ENCODE measurements around the gene FCN1. TPM values are rescaled to one million over a fixed set of nuclear protein-coding genes. Genes with fewer than 3 reads are reported as not detected.
"Not testable (repeated sequence)": the region's sequence is repeated elsewhere in the genome, so short reads cannot be mapped to it uniquely, and the experiment has no call there.

The FCN1 gene
- polyA plus RNA-seq, 12 donors: 2.0 to 25.6 (median 2.9) TPM; not detected in 2

DNA sequence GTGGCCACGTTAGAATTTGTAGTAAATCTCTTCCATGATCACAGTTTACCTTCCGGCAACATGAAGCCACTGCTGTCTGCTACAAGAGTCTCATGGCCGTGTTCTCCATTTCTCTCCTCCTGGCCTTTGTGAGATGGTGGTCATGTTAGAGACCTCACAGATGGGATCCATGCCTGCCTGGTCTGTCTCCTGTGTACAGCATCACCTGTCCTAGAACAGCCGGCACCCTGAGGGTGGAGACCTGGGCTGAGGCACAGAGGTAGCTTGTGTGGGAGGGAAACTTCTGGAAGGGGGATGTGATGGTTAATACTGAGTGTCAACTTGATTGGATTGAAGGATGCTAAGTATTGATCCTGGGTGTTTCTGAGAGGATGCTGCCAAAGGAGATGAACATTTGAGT, 40.2 kb downstream of the FCN1 start:
- DNase-seq: no peak

DNA sequence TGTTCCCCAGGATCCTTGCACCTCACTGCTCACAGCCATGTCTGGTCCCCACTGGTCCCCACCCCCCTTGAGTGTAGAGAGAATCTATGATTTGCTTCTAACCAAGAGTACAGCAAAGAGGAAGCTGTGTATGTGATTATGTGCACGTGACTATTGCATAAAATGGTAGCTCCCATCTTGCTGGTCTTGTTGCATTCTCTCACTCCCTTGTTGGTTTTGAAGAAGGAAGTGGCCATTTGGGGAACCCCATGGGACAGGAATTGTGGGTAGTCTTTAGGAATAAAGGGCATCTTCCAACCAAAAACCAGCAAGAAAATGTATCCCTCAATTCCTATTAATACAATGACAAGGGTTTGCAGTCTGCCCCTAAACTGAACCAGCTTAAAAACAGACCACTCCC, 42.3 kb downstream of the FCN1 start:
- no peak for DNase-seq

DNA sequence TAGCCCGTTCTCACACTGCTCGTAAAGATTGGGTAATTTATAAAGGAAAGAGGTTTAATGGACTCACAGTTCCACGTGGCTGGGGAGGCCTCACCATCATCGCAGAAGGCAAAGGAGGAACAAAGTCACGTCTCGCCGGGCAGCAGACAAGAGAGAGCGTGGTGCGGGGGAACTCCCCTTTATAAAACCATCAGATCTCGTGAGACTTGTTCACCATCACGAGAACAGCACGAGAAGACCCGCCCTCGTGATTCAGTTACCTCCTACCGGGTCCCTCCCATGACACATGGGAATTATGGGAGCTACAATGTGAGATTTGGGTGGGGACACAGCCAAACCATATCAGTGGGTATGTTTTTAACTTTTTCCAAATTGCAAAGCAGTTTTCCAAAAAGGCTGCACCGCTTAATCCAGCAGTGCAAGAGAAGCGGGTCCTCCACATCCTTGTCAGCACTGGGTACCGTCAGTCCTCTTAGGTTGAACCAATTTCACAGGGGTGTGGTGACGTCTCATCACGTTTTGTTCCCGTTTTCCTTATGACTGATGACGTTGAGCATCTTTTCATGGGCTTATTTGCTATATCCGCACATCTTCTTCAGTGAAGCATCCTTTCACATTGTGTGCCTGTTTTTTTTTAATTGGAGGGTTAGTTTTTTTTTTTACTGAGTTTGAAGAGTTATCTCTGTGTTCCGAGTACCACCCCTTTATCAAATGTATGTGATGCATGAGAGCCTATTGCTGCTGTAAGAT, 45.1 kb downstream of the FCN1 start:
- no peak for DNase-seq

DNA sequence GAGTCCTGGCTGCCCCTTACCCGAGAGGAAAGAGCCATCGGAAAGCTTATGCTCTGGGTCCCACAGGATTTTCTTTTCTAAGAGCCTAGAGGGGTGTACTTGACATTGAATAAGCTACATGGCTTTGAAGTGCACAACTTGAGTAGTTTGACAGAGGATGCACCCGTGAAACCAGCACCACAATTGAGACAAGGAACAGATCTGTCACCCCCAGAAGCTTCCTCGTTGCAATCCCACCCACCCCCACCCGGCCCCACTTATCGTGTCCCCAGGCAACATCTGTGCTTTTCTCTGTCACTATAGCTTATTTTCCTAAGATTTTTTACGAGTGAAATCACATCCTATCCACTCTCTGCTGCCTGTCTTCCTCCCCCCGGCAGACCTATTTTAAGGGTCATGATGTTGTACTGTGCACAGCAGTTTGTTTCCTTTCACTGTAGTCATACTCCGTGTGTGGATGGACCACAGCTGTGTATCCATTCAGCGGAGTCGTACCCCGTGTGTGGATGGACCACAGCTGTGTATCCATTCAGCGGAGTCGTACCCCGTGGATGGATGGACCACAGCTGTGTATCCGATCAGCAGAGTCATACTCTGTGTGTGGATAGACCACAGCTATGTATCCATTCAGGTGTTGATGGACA, 45.9 kb downstream of the FCN1 start:
- DNase-seq: no peak

DNA sequence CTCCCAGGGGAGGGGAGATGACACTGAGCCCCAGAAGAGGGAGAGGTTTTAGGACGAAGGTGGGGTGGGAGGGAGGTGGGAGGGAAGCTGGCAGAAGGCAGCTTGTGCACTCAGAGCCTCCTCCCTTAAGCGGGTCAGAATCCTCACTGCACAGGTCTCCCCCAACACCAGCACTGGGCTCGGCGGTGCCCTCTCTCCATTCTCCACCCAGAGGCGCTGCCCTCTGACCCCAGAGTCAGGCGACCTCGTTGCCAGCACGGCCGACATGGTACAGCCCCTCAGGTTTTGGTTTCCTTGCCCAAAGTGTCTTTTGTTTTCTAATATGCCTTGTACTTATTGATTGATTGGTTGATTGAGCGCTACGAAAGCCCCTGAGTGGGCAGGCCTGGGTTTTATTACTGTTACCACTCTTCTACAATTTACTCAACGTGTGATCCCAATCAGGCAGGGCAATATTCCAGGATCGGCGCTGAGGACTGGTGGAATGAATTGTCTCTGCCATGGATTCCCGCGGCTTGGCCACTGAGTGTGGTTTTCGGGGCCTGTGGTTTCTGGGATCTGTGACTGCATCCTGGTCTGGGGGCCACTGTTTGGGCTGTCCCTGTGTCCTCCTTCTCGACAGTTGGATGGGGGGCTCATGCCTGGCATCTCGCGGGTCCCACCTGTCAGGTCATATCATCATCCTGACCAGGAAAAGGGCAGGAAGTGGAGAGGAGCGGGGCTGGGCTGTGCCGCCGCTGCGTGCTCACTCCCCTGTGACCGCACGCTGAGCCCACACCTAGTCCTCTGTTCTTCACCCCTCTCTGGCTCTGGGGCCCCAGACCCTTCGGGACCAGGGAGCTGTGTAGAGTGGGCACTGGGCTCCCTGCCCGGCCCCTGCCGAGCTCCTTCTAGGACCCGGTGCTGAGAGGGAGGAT, 46.7 kb downstream of the FCN1 start:
- DNase-seq: no peak

DNA sequence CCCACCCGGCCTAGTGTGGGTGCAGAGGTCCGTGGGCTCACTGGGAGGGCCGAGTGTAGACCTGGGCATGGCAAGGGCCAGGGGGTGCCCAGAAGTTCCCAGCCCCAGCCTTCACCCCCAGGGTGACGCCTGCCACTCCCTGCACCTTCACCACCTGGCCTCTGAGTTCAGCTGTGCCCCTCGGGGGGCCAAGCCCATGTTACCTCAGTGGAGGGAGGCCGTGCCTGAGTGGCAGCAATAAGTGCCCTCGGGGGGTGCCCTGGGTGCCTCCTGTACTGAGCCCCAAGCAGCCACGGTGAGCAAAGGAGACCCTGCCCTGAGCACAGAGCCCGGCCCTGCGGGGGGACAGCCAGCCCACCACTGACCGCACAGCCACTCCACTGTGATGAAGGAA, 47.4 kb downstream of the FCN1 start:
- no peak for DNase-seq

DNA sequence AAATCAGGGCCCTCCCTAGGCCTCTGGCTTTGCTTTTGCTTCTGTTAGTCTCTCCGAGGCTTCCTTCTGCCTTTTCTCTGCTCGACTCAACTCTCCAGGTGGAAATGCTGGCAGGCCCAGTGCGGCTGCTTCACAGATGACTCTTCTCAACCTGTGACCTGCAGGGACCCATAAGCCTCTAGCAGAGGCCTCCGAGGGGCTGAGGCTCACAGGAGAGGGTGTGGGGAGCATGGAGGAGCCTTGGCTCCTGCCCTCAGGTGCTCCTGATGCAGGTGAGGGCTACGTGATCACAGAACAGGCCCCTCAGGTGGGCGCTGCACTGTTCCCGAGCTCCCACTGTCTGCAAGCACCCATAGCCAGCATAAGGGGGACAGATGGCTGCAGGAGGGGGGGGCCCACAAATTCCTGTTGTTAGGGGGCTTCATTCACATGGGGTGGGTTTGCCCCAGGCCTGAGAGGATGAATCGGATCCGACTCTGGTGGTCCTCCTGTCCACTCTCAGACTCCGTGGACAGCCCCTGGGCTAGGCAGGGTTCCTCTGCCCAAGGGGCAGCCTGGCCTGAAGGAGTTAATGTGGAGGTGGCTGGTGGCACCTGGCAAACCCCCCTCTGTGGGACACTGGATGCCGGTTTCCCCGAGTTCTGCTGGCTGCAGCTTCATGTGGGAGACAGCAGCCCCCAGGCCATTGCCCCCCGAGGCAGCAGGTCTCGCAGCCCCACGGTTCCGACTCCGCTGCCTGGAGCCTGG, 48.0 kb downstream of the FCN1 start:
- DNase-seq: no peak

DNA sequence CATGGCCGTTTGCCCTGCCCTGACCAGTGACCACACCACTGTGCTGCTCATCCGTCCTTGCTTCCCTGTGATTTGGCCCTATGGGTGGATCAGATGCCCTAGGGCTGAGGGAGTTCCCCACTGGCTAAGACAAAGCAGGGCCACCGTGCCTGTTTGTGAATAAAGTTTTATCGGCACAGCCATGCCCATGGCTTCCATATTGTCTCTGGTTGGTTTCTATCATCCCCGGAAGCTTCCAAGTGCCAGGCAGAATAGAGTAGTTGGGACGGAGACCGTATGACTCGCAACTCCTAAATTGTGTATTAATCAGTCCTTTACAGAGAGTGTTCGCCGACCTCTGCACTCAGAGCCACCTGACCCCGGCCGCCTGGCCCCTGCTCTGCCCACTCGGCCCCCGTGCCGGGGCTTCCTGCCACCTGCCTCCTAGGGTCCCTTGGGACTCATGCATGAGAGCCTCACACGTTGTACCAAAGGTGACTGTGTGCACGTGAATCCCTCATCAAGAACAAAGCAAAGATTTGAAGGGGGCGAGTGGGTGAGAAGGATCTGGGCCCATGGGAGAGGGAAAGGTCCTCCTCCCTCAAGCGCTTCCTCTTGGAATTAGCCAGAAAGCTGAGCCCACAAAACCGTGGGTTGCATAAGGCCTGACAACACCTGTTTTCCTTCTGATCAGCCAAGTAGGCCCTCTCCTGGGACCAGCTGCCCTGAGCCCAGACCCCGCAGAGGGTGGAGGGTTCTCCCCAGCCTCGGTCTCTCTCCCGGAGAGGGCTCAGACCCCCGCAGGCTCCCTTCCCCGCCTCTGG, 48.8 kb downstream of the FCN1 start:
- no peak for DNase-seq

DNA sequence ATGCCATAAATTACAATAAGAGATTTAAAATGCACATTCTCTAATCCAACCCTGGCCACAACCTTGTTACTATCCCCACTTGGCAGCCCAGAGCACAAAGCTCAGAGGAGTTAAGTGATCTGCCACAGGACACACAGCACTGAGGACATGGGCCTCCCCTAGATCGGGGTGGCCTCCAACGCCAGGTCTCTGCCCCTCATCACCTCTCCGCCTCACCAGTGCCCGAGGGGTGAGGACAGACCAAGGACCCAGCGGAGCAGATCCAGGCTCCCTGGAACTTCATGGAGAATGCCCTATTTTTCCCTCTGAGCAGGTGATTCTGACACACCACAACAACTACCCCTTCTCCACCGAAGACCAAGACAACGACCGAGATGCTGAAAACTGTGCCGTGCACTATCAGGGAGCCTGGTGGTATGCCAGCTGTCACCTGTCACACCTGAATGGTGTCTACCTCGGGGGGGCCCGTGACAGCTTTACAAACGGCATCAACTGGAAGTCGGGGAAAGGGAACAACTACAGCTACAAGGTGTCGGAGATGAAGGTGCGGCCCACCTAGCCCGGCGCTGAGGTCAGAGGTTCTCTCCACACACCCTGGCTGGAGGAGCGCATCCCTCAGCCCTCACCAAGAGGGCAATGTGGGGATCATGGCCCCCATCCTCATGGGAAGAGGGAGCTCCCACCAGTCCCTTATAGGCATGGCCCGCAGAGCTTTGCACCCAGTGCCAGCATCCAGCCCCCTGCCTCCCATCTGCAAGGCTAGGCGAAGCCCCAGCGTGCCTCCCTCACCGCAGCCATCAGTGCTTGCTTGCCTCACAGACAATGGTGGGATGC, 49.6 kb downstream of the FCN1 start:
- DNase-seq: no peak

DNA sequence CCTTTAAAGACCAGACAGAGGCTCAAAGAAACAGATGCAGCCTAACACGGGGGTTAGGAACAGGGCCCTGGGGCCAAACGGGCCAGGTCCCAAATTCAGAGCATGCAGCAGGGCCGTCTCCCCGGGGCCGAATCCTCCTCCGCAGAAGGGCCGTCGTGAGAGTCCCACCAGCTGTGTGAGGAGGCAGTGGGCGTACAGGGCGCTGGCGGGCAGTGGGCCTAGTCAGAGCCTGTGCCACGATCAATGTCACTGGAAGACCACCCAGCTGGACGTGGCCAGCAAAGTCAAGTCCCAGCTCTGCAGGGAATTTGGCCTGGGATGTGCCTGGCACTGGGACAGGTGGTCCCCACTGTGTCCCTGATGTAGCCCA, 52.9 kb downstream of the FCN1 start:
- DNase-seq: no peak

DNA sequence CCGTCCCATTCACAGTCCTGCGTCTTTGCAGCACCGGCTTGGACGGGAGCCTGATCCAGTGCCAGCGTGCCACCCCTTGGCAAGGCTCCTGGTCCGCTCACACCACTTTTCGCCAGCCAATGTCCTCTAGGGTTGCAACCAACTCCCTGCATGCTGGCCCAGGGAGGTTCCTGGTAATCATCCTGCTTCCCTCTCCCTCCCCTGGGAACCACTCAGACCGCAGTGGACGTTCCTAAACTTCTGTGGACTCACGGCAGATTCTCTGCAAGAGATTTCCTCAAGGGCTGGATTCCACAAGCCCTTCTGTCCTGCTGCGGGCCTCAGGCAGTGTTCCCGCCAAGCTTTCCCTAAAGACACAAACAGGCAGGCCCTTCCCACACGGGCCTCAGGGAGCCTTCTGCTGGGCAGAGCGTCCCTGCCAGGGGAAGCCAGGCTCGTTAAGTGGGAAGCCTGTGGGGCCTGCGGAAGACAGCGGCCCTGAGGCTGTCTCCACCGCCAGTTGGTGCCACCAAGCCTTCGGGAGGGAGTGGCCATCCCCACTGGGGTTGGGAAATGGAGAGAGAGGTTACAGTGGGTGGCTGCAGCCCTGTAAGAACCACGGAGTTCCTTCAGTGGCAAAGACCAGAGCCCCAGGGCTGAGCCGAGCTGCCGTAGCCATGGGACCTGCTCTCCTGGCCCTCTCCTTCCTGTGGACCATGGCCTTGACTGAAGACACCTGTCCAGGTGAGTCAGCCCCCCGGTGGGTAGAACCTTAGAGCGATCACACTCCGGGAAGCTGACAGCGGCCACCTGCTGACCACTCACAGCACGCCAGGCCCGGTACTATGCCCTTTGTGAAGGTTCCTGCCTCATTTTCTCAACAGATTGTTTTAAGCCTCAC, 53.5 kb downstream of the FCN1 start:
- DNase-seq: no peak

DNA sequence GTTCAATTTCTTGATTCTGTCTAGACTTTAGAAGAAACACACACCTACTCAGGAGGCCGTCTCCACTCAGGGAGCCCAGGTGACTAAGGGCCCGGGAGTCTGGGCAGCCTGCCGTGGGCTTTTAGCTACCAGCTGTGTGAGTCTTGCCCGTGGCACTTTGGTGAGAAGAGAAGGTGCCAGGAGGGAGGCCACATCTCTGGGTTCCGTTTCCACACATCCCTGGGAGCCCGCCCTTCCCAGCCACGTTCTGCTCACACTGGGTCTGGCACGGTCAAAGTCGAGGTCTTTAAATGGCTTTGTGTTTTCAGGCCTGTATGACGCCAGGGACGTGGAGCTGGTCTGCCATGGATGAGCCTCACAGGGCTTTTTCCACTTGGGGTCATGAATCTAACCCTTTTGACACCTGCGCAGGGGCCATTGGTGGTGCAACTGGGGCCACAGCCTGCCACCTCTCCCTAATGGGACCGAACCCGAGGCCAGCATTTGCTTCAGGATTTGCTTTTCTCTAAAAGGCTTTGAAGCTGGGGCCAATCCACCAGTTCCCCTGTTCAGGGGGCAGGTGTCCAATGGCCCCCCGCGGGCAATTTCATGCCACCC, 54.3 kb downstream of the FCN1 start:
- no peak for DNase-seq

DNA sequence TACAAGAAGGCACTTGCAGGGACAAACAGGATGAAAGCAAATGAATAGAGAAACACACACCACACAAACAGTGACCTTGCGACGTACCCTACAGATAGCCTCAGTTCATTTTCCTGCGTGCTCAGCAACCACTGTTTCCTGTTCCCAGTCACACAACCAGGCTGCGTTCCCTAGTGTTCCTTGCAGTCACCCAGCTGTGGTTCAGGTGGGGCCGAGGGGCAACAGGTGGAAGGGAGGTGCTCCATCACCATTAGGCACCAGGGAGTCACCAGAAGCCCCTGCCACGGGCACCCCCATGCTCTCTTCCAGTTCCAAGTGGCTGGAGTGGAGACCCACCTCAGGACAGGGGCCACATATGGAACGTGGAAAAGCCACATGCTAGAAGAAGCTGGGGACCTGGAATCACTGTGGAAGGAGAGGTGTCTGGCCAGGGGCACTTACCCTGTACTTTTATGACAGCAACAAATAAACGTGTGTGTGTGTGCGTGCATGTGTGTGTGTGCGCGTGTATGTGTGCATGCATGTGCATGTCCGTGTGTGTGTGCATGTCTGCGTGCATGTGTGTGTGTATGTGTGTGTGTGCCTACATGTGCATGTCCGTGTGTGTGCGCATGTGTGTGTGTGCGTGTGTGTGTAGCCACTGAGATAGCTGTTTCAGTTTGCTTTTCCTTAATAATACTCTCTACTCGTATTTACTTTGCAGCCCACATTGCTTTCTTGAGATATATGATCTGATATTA, 55.9 kb downstream of the FCN1 start:
- DNase-seq: no peak

DNA sequence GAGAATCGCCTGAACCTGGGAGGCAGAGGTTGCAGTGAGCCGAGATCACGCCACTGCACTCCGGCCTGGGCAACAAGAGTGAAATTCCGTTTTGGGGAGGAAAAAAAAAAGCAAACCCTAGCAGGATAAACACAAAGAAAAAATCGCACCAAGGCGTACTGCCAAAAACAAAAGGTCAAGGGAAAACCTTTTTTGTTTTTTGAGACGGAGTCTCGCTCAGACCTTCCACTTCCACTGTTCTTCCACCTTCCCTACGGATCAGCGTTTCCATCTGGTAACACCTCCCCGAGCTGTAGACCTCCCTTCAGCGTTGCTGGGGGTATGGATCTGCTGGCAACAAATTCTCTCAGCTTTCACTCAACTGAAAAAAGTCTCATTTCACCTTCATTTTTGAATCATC, 57.2 kb downstream of the FCN1 start:
- DNase-seq: no peak

DNA sequence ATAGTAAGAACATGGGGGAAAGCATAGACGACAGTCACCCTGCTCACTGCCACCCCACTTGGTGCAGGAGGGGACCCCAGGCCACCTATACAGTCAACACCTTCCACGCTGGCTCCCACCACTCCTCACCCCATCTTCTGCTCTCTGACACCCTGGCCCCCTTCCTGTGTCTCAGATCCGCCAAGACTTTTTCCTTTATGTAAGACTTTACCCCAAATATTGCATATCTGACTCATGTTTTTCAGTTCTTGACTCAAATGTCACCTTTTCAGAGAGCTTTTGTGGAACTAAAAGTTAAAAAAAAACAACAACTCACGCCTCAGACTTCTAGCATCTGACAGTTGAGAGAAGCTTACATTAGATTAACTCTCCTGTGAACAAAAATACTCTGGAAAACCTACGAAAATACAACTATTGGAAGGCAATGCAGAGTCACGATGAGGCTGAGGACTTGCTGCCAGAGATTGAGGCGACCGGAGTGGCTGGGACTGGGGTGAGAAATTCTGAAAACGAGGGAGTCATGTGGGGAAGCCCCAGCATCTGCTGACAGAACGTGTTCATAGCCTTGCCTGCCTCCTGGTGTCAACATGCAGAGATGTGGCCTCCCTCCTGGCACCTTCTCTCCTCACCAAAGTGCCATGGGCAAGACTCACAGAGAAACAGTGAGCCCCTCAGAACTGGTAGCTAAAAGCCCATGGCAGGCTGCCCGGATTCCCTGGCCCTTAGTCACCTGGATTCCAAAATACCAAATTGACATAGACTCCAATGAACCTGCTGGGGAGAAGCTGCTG, 59.5 kb downstream of the FCN1 start:
- no peak for DNase-seq

DNA sequence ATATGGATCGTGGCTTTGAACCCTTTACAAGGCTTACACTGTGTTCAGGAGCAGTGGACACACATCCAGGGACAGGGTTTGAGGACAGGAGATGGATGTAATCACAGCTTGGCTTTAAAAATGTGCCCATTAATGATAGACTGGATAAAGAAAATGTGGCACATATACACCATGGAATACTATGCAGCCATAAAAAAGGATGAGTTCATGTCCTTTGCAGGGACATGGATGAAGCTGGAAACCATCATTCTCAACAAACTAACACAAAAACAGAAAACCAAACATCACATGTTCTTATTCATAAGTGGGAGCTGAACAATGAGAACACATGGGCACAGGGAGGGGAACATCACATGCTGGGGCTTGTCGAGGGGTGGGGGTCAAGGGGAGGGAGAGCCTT, 60.3 kb downstream of the FCN1 start:
- DNase-seq: not testable (repeated sequence)

DNA sequence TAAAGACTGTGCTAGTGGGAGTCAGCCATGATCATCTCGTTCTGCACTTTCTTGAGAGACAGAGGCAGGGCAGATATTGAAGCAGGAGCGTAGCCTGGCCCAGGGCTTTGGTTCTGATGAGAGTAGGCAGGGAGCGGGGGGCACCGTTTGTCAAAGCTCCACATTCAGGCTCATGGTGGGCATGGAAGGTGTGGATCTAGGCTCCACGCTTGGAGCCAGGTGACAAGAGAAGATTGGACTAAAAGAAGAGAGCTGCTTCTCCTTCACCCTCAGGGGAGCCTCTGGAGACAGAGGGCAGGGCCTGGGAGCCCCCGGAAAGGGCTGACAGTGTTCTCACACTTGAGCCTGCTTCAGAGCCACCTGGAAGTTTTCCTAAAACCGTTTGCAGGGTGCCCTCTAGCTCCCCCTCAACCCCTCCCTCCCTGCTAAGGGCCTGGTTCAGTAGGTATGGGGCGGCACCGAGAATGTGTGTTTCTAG, 61.8 kb downstream of the FCN1 start:
- no peak for DNase-seq
